GM23338 (cell line): Measurements from ENCODE around the gene CAP1. TPM values are rescaled to one million over a fixed set of nuclear protein-coding genes. Genes with fewer than 3 reads are reported as not detected.
A peak's percentile ranks its signal among the peaks of the same experiment; 100 is the strongest.

Source experiments
- ATAC-seq: fragments of 200-7000 bp; cut with Tn5 transposase; 3 replicates; pipeline ENCODE4 v1.9.1; 2020
- DNase-seq: peaks from one replicate; pipeline ENCODE4 v3.0.0-alpha.2; 2015; ENCODE audit warnings: low spot score
- H2AFZ ChIP-seq: fragments of 200-600 bp; sonication (generic); 2 replicates; pipeline ENCODE4 v1.8.0; 2016; ENCODE audit warnings: antibody characterized with exemption, mild to moderate bottlenecking, moderate library complexity
- H3F3A ChIP-seq: fragments of 200-600 bp; sonication (generic); replicated peaks from 2 replicates; pipeline ENCODE4 v1.8.0; 2017; ENCODE audit warnings: antibody characterized with exemption, mixed run types, low read depth
- H3K27ac ChIP-seq: fragments of 200-600 bp; sonication (generic); 2 replicates; pipeline ENCODE4 v1.6.1; 2016; ENCODE audit warnings: low read depth
- H3K27me3 ChIP-seq: fragments of 200-600 bp; sonication (generic); 2 replicates; pipeline ENCODE4 v1.8.0; 2016; ENCODE audit warnings: mild to moderate bottlenecking, mixed run types, moderate library complexity; ENCODE audit not compliant: insufficient read depth
- H3K36me3 ChIP-seq: fragments of 200-600 bp; sonication (generic); 2 replicates; pipeline ENCODE4 v1.8.0; 2016; ENCODE audit warnings: mild to moderate bottlenecking; ENCODE audit not compliant: insufficient read depth
- H3K4me1 ChIP-seq: fragments of 200-600 bp; sonication (generic); 2 replicates; pipeline ENCODE4 v1.8.0; 2016; ENCODE audit warnings: mild to moderate bottlenecking, moderate library complexity; ENCODE audit not compliant: insufficient read depth
- H3K4me2 ChIP-seq: fragments of 200-600 bp; sonication (generic); 2 replicates; pipeline ENCODE4 v1.7.1; 2017; ENCODE audit warnings: mixed run types
- H3K4me3 ChIP-seq: fragments of 200-600 bp; sonication (generic); 2 replicates; pipeline ENCODE4 v1.6.1; 2016; ENCODE audit warnings: mixed run types
- H3K79me2 ChIP-seq: fragments of 200-600 bp; sonication (generic); replicated peaks from 2 replicates; pipeline ENCODE4 v1.8.0; 2017; ENCODE audit warnings: mild to moderate bottlenecking; ENCODE audit not compliant: insufficient read depth
- H3K9me2 ChIP-seq: fragments of 200-600 bp; sonication (generic); 2 replicates; pipeline ENCODE4 v1.8.0; 2017; ENCODE audit not compliant: insufficient read depth
- H4K20me1 ChIP-seq: fragments of 200-600 bp; sonication (generic); replicated peaks from 2 replicates; pipeline ENCODE4 v1.8.0; 2017; ENCODE audit warnings: mild to moderate bottlenecking; ENCODE audit not compliant: insufficient read depth
- H3K27ac Mint-ChIP-seq: 2 replicates; pipeline ENCODE4 v1.8.0; 2020; ENCODE audit warnings: inconsistent platforms, mild to moderate bottlenecking, moderate library complexity, mixed read lengths
- H3K27me3 Mint-ChIP-seq: 3 replicates; pipeline ENCODE4 v1.8.0; 2022; ENCODE audit warnings: low read depth, mild to moderate bottlenecking, moderate library complexity, mixed read lengths, inconsistent platforms; ENCODE audit not compliant: insufficient read depth, poor library complexity
- H3K36me3 Mint-ChIP-seq: 3 replicates; pipeline ENCODE4 v1.8.0; 2021; ENCODE audit warnings: low read depth, mild to moderate bottlenecking, inconsistent platforms, moderate library complexity, mixed read lengths
- H3K4me1 Mint-ChIP-seq: 3 replicates; pipeline ENCODE4 v1.8.0; 2020; ENCODE audit warnings: mild to moderate bottlenecking, inconsistent platforms, mixed read lengths
- H3K4me3 Mint-ChIP-seq: 3 replicates; pipeline ENCODE4 v1.8.0; 2021; ENCODE audit warnings: moderate library complexity, mild to moderate bottlenecking, inconsistent platforms, mixed read lengths
- H3K9me3 Mint-ChIP-seq: 3 replicates; pipeline ENCODE4 v1.8.0; 2020; ENCODE audit warnings: moderate library complexity, mild to moderate bottlenecking, inconsistent platforms, mixed read lengths
- JUNB ChIP-seq: IDR thresholded peaks from one replicate; pipeline ENCODE4 v1.6.1; 2016; ENCODE audit warnings: antibody characterized with exemption; ENCODE audit not compliant: unreplicated experiment
- POLR2AphosphoS5 ChIP-seq: IDR thresholded peaks from 2 replicates; pipeline ENCODE4 v1.6.1; 2016; ENCODE audit warnings: antibody characterized with exemption, low read depth
- REST ChIP-seq: IDR thresholded peaks from one replicate; pipeline ENCODE4 v1.6.1; 2018; ENCODE audit warnings: antibody characterized with exemption; ENCODE audit not compliant: unreplicated experiment
- ZNF462 ChIP-seq: fragments of 250-450 bp; sonication (Bioruptor Pico); IDR thresholded peaks from 2 replicates; pipeline ENCODE4 v1.5.0; 2020; ENCODE audit warnings: mild to moderate bottlenecking, moderate library complexity
- polyA plus RNA-seq: library from polyadenylated mRNA; unstranded; fragments of >200 nt; fragmentation: Nextera tagmentation; extraction: Ambion mirVana; gene quantifications from 2 replicates; pipeline ENCODE4 v1.2.1, GENCODE V29; 2016
- total RNA-seq: library from RNA; depleted of rRNA; stranded (reverse); fragments of >200 nt; shearing (Covaris generic); gene quantifications from 2 replicates; pipeline ENCODE4 v1.2.3, GENCODE V29; 2014

CAP1 gene
- total and polyA plus RNA-seq, 2 experiments from 2014 or later = 133 to 254 TPM

- no peak for TF ChIP-seq ZNF462
- no peak for TF ChIP-seq REST
- TF ChIP-seq JUNB = no peak
These were observed 56.1 kb downstream of the CAP1 start (continued) for GRCh38 chr1:40096646-40096976.

- Mint-ChIP-seq H3K4me3 (peak within 1 kb of the TSS; percentile 95), H3K9me3 (peaks cover under 1% of the 10 kb centered on the region; the same call in 1 of the 3 replicates), H3K4me1 (peaks cover 8% of the 10 kb centered on the region; the same call in 2 of the 3 replicates), H3K27ac (peak within 1 kb of the TSS; percentile 95), H3K36me3 (peaks cover 5% of the 10 kb centered on the region; the same call in 1 of the 3 replicates), H3K27me3 (no peaks in the 10 kb centered on the region)
- Histone ChIP-seq H3K9me2 (no peaks in the 10 kb centered on the region), H3K27ac (no peak within 1 kb of the TSS), H4K20me1 (peaks cover 13% of the 10 kb centered on the region; the same call in 1 of the 2 replicates), H3K36me3 (0 out of 2 replicates have a peak, but pooled peaks cover 2% of the 10 kb centered on the region), H3K4me3 (peak within 1 kb of the TSS; percentile 95), H3K4me2 (peak within 1 kb of the TSS; percentile 87), H2AFZ (peak within 1 kb of the TSS; percentile 99), H3K27me3 (no peaks in the 10 kb centered on the region), H3F3A (no peaks in the 10 kb centered on the region), H3K79me2 (peaks cover 42% of the 10 kb centered on the region), H3K4me1 (peaks cover 7% of the 10 kb centered on the region; the same call in 1 of the 2 replicates)
- DNase-seq (peak; percentile 91), ATAC-seq (peak; percentile 99)
- TF ChIP-seq POLR2AphosphoS5 (peak; percentile 71; the same call in 1 of the 2 replicates), ZNF462 (no peak)
These were observed 56.7 kb downstream of the CAP1 start, which contains the start of gene PPT1 for GRCh38 chr1:40096977-40097782. Gene PPT1, minus strand, starts transcription at chr1:40097252. Its CDS starts 14 bp downstream, at chr1:40097238.
